PC-9 (cell line): Measurements from ENCODE around the gene TATDN3.

Source experiments
- EZH2 ChIP-seq: fragments of 200-600 bp; sonication (generic); IDR thresholded peaks from 2 replicates; pipeline ENCODE4 v1.8.0; 2017; ENCODE audit warnings: antibody characterized with exemption, low read depth
- TF ChIP-seq, protein P1 (sequence below): fragments of 200-600 bp; sonication (generic); conservative IDR thresholded peaks from 2 replicates; pipeline ENCODE4 v1.6.1; 2017; ENCODE audit warnings: mixed run types, antibody characterized with exemption, mild to moderate bottlenecking, moderate library complexity

DNA sequence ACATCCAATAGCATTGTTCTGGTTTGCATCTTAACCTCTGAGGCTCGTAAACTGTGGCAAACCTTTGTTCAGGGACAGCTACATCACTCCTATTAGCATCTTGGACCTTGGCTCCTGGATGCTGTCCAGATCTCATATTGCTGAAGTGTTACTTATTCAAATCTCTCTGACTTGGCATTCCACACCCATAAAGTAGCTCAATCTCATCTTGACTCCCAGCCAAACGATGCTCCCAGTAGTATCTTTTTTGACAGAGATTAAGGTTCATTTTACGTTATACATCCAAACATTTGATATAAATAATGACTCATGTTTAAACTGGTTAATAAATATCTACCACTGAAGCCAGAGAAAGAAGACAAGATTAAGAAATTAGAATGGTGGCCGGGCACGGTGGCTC is 62.0 kb downstream of the TATDN3 start:
- TF ChIP-seq, protein P1, sequence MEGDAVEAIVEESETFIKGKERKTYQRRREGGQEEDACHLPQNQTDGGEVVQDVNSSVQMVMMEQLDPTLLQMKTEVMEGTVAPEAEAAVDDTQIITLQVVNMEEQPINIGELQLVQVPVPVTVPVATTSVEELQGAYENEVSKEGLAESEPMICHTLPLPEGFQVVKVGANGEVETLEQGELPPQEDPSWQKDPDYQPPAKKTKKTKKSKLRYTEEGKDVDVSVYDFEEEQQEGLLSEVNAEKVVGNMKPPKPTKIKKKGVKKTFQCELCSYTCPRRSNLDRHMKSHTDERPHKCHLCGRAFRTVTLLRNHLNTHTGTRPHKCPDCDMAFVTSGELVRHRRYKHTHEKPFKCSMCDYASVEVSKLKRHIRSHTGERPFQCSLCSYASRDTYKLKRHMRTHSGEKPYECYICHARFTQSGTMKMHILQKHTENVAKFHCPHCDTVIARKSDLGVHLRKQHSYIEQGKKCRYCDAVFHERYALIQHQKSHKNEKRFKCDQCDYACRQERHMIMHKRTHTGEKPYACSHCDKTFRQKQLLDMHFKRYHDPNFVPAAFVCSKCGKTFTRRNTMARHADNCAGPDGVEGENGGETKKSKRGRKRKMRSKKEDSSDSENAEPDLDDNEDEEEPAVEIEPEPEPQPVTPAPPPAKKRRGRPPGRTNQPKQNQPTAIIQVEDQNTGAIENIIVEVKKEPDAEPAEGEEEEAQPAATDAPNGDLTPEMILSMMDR: no peak
- TF ChIP-seq EZH2: no peak
